GM21360 (cell line): Measurements from ENCODE around the gene TTC38.
"Not testable (repeated sequence)": the region's sequence is repeated elsewhere in the genome, so short reads cannot be mapped to it uniquely, and the experiment has no call there.

ENCODE experiments used
- ATAC-seq: cut with Tn5 transposase; IDR thresholded peaks from one replicate; pipeline ENCODE4 v1.9.1; 2021; ENCODE audit warnings: mild to moderate bottlenecking, moderate library complexity; ENCODE audit not compliant: unreplicated experiment

The TTC38 gene

GRCh38 chr22:46295277-46295971, 27.6 kb downstream of the TTC38 start:
- no peak for ATAC-seq

DNA sequence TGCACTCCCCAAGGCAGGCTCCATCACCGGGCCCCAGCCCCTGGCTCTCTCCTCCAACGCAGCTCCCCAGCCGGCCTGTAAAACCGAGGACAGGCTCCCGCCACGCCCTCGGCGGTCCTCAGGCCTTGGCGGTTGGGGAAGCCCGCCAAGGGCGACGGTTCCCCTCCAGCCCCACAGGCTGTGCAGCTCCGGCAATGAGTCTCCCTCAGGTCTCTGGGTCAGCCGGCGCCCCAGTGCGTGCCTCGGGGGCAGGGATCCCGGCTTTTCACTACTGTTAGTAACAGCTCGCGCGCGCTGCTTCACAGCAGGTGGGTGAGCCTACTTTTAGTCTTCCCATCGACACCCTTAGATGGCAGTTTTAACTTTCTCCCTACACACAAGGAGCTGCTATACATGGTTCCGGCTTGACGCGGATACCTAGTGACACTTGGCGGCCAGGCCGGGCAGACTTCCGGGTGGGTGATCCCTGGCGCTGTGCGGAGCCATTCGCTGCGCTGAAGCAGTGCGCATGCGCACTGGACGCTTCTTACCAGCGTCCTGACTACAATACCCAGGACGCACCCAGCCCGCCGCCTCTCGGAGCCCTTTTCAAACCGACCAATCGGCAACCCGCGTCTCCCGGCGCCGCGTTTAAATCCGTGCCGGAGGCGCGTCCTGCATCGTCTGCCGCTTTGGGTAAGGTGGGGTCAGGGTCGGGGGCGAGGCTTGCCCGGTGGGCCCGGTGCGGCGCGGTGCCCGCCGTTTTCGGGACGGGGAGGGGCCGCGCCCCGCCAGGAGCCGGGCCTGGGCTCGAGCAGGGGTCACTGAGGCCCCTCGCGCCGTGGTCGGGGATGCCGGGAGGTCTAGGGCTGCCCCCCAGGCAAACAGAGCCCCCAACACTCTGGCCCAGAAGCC, 28.7 kb downstream of the TTC38 start, which contains the start of gene GTSE1:
TSS of gene GTSE1 (plus strand) at position 614 of the 894 bp plus-strand sequence. CDS start 531 bp downstream, outside the sequence.
- ATAC-seq = peak; percentile 79

- ATAC-seq = peak; percentile 12
These were observed 29.5 kb downstream of the TTC38 start for GRCh38 chr22:46297151-46297812.

- no peak for ATAC-seq
These were observed 31.3 kb downstream of the TTC38 start for GRCh38 chr22:46299101-46299500.

- no peak for ATAC-seq
These were observed 32.7 kb downstream of the TTC38 start for GRCh38 chr22:46300491-46300890.

DNA sequence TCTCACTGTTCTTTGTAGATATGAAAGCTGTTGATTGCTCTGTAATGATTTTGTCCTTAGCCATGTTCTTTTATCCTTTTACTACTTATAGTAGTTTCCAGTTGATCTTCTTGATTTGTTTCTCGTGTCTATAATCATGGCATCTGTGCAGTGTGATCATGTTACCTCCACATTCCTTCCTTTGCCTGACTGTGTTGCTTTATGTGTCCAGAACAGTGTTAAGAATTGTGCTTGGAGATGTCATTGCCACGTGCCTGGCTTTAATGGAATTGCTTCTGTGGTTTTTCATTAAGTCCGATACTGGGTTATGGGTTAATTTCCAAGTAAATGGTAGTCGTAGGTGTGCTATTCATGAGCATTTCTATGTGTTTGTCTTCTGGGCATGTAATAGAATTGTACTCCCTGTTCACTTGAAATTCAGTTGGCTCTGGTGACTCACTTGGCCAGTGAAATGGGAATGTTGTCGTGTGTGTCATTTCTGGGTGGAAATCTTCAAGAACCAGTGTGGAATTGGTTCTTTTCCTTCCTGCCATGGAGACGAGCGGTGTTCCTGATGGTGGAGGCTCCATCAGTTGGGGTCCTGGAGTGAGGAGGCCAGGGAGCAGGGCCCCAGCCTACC, 35.6 kb downstream of the TTC38 start:
- ATAC-seq = no peak

- ATAC-seq = no peak
These were observed 40.6 kb downstream of the TTC38 start for GRCh38 chr22:46308283-46308988.

GRCh38 chr22:46309526-46310085, 41.8 kb downstream of the TTC38 start:
- no peak for ATAC-seq

- ATAC-seq = no peak
These were observed 44.2 kb downstream of the TTC38 start for GRCh38 chr22:46312056-46312455.

GRCh38 chr22:46312848-46313247, 45.0 kb downstream of the TTC38 start:
- ATAC-seq = not testable (repeated sequence)

DNA sequence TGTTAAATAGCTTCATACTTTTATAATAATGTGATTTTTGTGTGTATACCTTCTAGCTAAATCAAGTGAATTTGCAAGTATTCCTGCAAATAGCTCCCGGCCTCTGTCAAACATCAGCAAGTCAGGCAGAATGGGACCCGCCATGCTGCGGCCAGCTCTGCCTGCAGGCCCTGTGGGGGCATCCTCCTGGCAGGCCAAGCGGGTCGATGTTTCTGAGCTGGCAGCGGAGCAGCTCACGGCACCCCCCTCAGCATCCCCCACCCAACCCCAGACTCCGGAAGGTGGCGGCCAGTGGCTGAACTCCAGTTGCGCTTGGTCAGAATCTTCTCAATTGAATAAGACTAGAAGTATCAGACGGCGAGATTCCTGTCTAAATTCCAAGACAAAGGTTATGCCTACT, 48.2 kb downstream of the TTC38 start:
- ATAC-seq = no peak

- ATAC-seq = no peak
These were observed 49.8 kb downstream of the TTC38 start for GRCh38 chr22:46317646-46318045.

DNA sequence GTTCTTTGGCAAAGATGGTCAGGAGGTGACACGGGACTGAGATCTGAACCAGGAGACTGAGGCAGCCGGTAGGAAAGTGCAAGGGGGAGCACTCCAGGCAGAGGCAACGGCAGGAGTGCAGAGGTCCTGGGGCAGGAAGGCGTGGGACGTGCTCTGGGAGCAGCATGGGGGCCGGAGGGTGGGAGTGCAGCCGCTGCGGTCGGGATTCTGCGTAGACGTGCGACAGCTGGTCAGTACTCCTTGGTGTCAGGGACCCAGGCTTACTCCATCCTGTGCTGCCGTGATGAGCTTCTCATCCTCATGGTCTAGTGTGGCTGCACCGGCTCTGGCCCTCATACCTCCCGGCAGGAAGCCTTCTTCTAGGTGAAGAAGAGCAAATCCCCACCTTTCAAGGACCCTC, 50.8 kb downstream of the TTC38 start:
- no peak for ATAC-seq

- ATAC-seq = no peak
These were observed 51.5 kb downstream of the TTC38 start for GRCh38 chr22:46319319-46319718.

- no peak for ATAC-seq
These were observed 52.4 kb downstream of the TTC38 start for GRCh38 chr22:46320166-46320710.

DNA sequence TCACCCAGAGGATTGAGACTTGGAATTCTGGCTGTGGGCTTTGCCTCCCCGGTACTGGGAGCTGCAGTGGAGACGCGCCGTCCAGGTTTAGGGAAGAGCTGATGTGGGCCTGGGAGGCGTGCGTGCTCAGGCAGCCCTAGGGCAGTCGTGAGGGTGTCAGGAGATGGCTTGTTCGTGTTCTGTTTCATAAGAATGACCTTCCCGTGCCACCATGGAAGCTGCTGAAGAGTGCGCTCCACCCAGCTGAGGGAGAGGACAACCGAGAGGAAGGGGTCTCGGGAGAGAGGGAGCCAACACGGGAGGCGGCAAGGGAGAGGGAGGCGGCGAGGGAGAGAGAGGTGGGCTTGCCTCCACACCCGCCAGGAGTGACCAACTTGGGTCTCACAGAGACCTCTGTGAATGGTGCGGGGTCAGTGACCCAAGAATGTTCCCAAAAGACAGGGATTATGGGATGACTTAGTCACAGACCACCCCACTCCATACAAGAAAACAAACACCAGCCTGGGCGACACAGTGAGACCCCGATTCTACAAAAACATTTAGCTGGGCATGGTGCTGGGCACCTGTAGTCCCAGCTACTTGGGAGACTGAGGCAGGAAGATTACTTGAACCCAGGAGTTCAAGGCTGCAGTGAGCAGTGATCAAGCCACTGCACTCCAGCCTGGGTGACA, 53.0 kb downstream of the TTC38 start:
- ATAC-seq = no peak

DNA sequence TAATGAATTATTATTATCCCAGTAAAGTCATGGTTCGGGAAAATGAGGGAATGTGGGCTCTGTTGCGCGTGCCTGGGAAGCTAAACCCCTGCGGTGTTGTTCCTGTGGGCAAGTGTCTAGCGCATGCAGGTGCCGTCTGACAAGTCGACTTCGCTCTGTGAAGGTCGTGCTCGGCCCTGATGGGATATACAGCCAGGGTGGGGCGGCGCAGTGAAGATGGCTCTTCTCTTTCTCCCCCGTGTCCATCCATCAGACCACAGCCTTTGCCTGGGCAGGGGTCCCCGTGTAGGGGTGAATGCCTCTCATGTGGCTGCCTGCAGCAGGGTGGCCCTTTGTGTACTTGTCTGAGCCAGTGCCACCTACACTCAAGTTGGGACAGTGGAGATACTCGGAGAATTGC, 54.9 kb downstream of the TTC38 start:
- ATAC-seq = no peak

GRCh38 chr22:46323162-46323561, 55.4 kb downstream of the TTC38 start:
- no peak for ATAC-seq

GRCh38 chr22:46326066-46326680, 58.4 kb downstream of the TTC38 start:
- ATAC-seq = no peak
